ENCODE data around the gene SETDB2. TPM values are rescaled to one million over a fixed set of nuclear protein-coding genes. Genes with fewer than 3 reads are reported as not detected.

SETDB2 gene
- total and polyA plus RNA-seq, 2 donors (not counting 3 experiments of a cell fraction or from before 2014, with no cell fraction given) = 1.5 to 5.6 TPM

DNA sequence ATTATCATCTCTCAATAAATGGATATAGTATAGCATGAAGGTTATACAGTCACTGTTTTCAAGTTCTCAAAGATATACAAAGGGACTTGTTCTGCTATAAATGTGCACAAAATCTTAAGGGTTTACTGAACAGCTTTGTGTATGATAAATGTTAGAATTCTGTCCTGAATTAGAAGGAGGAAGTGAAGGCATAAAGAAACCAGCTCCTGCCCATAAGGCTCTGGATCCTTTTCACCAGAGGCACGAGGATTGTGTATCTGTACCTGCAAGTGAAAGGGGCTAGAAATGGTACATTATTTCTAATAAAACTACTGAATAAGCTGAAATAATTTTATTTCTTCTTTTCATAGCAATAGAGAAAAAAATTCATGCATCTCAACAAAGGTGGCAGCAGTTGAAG, 84.1 kb downstream of the SETDB2 start:
- ChIA-PET POLR2A (no interaction called here), CTCF (interaction anchor here (0.9 to 1.0 kb wide), 2 partner anchors 9 to 12 kb away, joined by 3 to 4 read pairs; no protein-coding TSS in a partner anchor)
- H4K20me1 ChIP-seq (replicated peaks; ENCODE audit: control insufficient read depth, extremely low read depth, insufficient read depth, low read length) = no peaks in the 10 kb centered on the region
- BruUV-seq (replicated peaks) = no TSS peak
- H3K9me3 ChIP-seq (replicated peaks; ENCODE audit: control insufficient read depth, insufficient read depth, low read length) = no peaks in the 10 kb centered on the region
- no peaks in the 10 kb centered on the region for H3K4me1 ChIP-seq (ENCODE audit: control insufficient read depth, extremely low read depth, insufficient read depth, low read length)
- H3K4me2 ChIP-seq (ENCODE audit: insufficient read depth, low read length) = no peak overlapping the region
- no peak overlapping the region for H3K9ac ChIP-seq (replicated peaks; ENCODE audit: extremely low read depth, insufficient read depth, low read length)
- dilution Hi-C loops (cut with MboI; ENCODE audit: extremely low pct_ligation_motif_present, low sequenced_read_pairs) (no loop called here), intact Hi-C loops (cut with micrococcal nuclease) (no loop called here)
- H3K27me3 ChIP-seq (ENCODE audit: control insufficient read depth in 2 of 2, insufficient read depth in 2 of 2, low read length in 2 of 2) = no peaks in the 10 kb centered on the region
- no peak overlapping the region for H3K27ac ChIP-seq (ENCODE audit: insufficient read depth, low read depth, low read length)
- H3K4me3 ChIP-seq (replicated peaks in 1 of 3; ENCODE audit: insufficient read depth in 1 of 3, low read depth in 1 of 3, low read length in 3 of 3) = no peak overlapping the region
- H3K9me1 ChIP-seq (replicated peaks; ENCODE audit: control insufficient read depth, extremely low read depth, insufficient read depth, low read length) = no peaks in the 10 kb centered on the region
- TF ChIP-seq POLR2A (IDR thresholded peaks at IDR 0.05; ENCODE audit: low read depth, low read length) (no peak), POLR2AphosphoS5 (IDR thresholded peaks at IDR 0.05; ENCODE audit: insufficient read depth, low read depth, low read length) (no peak), FOS (IDR thresholded peaks at IDR 0.05; ENCODE audit: borderline replicate concordance, insufficient read depth, low read length) (no peak), JUN (IDR thresholded peaks at IDR 0.05; ENCODE audit: borderline replicate concordance, insufficient read depth, insufficient read length, low read depth) (no peak), MYC (IDR thresholded peaks at IDR 0.05; ENCODE audit: low read depth, low read length) (no peak), EZH2 (IDR thresholded peaks at IDR 0.05; ENCODE audit: borderline replicate concordance, low read depth, low read length, severe bottlenecking) (no peak), GATA2 (IDR thresholded peaks at IDR 0.05; ENCODE audit: insufficient read depth, insufficient read length, low read depth, low read length) (no peak)
- TF ChIP-seq, protein P1, sequence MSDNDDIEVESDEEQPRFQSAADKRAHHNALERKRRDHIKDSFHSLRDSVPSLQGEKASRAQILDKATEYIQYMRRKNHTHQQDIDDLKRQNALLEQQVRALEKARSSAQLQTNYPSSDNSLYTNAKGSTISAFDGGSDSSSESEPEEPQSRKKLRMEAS (IDR thresholded peaks at IDR 0.05; ENCODE audit: insufficient read depth, insufficient read length) = no peak
- TF ChIP-seq, protein P2, sequence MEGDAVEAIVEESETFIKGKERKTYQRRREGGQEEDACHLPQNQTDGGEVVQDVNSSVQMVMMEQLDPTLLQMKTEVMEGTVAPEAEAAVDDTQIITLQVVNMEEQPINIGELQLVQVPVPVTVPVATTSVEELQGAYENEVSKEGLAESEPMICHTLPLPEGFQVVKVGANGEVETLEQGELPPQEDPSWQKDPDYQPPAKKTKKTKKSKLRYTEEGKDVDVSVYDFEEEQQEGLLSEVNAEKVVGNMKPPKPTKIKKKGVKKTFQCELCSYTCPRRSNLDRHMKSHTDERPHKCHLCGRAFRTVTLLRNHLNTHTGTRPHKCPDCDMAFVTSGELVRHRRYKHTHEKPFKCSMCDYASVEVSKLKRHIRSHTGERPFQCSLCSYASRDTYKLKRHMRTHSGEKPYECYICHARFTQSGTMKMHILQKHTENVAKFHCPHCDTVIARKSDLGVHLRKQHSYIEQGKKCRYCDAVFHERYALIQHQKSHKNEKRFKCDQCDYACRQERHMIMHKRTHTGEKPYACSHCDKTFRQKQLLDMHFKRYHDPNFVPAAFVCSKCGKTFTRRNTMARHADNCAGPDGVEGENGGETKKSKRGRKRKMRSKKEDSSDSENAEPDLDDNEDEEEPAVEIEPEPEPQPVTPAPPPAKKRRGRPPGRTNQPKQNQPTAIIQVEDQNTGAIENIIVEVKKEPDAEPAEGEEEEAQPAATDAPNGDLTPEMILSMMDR (IDR thresholded peaks at IDR 0.05; ENCODE audit: extremely low read depth in 1 of 2, insufficient read depth in 1 of 2, low read depth in 1 of 2, low read length in 2 of 2) = no peak
- no peak overlapping the region for H2AFZ ChIP-seq (ENCODE audit: low read depth, low read length)
- no peaks in the 10 kb centered on the region for H3K79me2 ChIP-seq (ENCODE audit: control insufficient read depth, insufficient read depth, low read length)
- peaks cover 0 to 3% of the 10 kb centered on the region in 2 experiments for H3K36me3 ChIP-seq (ENCODE audit: control insufficient read depth in 2 of 2, extremely low read depth in 1 of 2, insufficient read depth in 2 of 2, low read length in 2 of 2)
- FAIRE-seq = no peak
- DNase-seq (ENCODE audit: low read depth, low spot score) = no peak
